Panc1 (cell line): ENCODE data around the gene SCYL1. TPM values are rescaled to one million over a fixed set of nuclear protein-coding genes. Genes with fewer than 3 reads are reported as not detected.

Experiments
- ATAC-seq: fragments of 200-7000 bp; cut with Tn5 transposase; 2 replicates; pipeline ENCODE4 v1.9.1; 2020; ENCODE audit warnings: mild to moderate bottlenecking, moderate library complexity
- BruUV-seq: library from RNA; stranded (reverse); fragments of 400-500 nt; replicated peaks from 2 replicates; lab custom pipeline; 2021; lab: Mats Ljungman, UMichigan
- CTCF ChIA-PET: fragments of 300-600 bp; sonication (Branson Sonifier 250); formaldehyde crosslinking; loops from one replicate; lab custom pipeline; 2022; ENCODE audit warnings: antibody characterized with exemption; lab: Charles Lee
- POLR2A ChIA-PET: fragments of 300-600 bp; sonication (Branson Sonifier 250); formaldehyde crosslinking; loops from one replicate; lab custom pipeline; 2022; ENCODE audit warnings: antibody characterized with exemption; lab: Charles Lee
- DNase-seq: peaks from one replicate; pipeline ENCODE4 v3.0.0-alpha.2; 2010; ENCODE audit warnings: low read depth, low spot score
- H3K27ac ChIP-seq: 2 replicates; pipeline ENCODE4 v1.5.1; 2011; ENCODE audit warnings: mild to moderate bottlenecking, low read length, inconsistent platforms
- H3K27me3 ChIP-seq: fragments of 200-500 bp; sonication (Bioruptor generic); 2 replicates; pipeline ENCODE4 v1.6.0; 2014; ENCODE audit warnings: low read length, inconsistent platforms; ENCODE audit not compliant: control insufficient read depth, insufficient read depth
- H3K36me3 ChIP-seq: fragments of 200-500 bp; sonication (Bioruptor generic); 2 replicates; pipeline ENCODE4 v1.5.1; 2014; ENCODE audit warnings: inconsistent platforms, mild to moderate bottlenecking, low read length, moderate library complexity; ENCODE audit not compliant: control insufficient read depth, insufficient read depth
- H3K4me1 ChIP-seq: 2 replicates; pipeline ENCODE4 v1.5.1; 2011; ENCODE audit warnings: inconsistent platforms, mild to moderate bottlenecking, low read length, moderate library complexity; ENCODE audit not compliant: control insufficient read depth, insufficient read depth
- H3K4me3 ChIP-seq, 2 experiments: 2 replicates each; pipeline ENCODE4 v1.5.1; 2011 to 2012; ENCODE audit warnings: low read depth in 2 of 2, low read length in 2 of 2, mild to moderate bottlenecking in 2 of 2, inconsistent platforms in 1 of 2, moderate library complexity in 1 of 2
- H3K9me3 ChIP-seq: fragments of 200-500 bp; sonication (Bioruptor generic); 2 replicates; pipeline ENCODE4 v1.5.1; 2014; ENCODE audit warnings: low read depth, mild to moderate bottlenecking, inconsistent platforms, low read length, moderate library complexity; ENCODE audit not compliant: control insufficient read depth, insufficient read depth
- POLR2AphosphoS5 ChIP-seq: IDR thresholded peaks from 2 replicates; pipeline ENCODE4 v1.6.1; 2012; ENCODE audit warnings: mild to moderate bottlenecking, low read depth, low read length, moderate library complexity
- SIN3A ChIP-seq: IDR thresholded peaks from 2 replicates; pipeline ENCODE4 v1.6.1; 2012; ENCODE audit warnings: low read depth, mild to moderate bottlenecking, low read length, moderate library complexity, borderline replicate concordance; ENCODE audit not compliant: insufficient read depth
- TCF7L2 ChIP-seq: IDR thresholded peaks from 2 replicates; pipeline ENCODE4 v1.6.1; 2011; ENCODE audit warnings: mild to moderate bottlenecking, low read depth, low read length, inconsistent platforms
- in situ Hi-C: cut with HindIII; loops from 2 replicates; pipeline ENCODE4 v1.10.0; 2016; ENCODE audit warnings: low sequenced_read_pairs, low pct_unique_long_range_greater_than_20kb
- intact Hi-C: fragments of 100-400 bp; cut with micrococcal nuclease; formaldehyde crosslinking; loops from one replicate; pipeline ENCODE4 v1.10.0; 2022; ENCODE audit not compliant: unreplicated experiment
- total RNA-seq: library from RNA; stranded (reverse); gene quantifications from one replicate; pipeline ENCODE4 v1.2.1, GENCODE V29; 2021; ENCODE audit not compliant: unreplicated experiment
- TF ChIP-seq, protein P1 (sequence below): fragments of 450-650 bp; IDR thresholded peaks from 2 replicates; pipeline ENCODE4 v1.5.1; 2017; ENCODE audit warnings: mild to moderate bottlenecking
- TF ChIP-seq, protein P2 (sequence below), 2 experiments: IDR thresholded peaks; 2 replicates each; pipeline ENCODE4 v1.6.1; 2011 to 2012; ENCODE audit warnings: low read depth in 2 of 2, control low read depth in 1 of 2, low read length in 1 of 2, mild to moderate bottlenecking in 1 of 2, moderate library complexity in 1 of 2; ENCODE audit not compliant: insufficient read depth in 1 of 2

Gene SCYL1
- total RNA-seq, 1 experiment from 2014 or later: 117 TPM

DNA sequence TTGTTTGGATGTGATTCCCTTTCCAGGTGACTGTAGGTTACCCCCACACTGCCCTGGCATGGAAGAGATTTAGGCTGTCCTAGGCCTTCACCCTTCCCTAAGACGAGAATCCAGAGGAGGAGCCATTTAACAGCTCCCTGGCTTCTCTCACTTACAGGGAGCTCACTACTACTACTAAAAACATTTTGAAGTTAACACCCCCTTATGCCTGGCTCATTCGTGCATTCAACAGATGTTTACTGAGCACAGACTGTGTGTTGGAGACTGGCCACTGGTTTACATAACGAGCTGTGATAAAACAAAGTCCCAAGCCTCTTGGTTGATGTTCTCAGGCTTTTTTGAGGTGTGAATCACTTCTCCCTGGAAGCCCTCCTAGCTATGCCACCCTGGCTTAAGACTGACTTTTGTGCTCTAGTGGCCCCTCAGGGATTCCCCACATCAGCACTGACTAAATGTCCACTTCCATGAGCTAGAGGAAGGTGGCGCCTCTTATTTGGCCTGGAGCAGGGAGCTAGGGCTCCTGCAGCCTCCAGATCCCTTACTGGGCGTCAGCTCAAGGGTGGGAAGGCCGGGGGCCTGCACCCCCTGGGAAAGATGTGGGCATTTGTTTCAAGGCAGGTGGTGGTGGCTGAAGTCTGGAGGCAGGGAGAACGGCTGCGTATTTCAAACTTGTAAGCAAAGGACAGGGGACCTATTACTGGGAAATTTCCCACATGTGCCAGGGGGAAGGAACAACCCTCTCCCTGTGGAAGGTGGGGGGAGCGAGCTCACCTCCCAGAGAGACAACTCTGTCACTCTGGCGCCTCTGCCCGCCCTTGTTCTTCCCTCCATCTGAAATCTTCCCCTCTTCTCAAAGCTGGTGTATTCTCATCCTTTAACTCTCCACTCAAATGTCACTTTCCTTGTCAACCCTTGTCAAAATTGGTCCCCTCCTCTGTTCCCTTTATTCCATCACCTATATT is 45.4 kb upstream of the SCYL1 start:
- Histone ChIP-seq H3K36me3 (no peaks in the 10 kb centered on the region), H3K27ac (peak overlapping the region; percentile 100), H3K4me1 (peaks cover 75% of the 10 kb centered on the region), H3K27me3 (no peaks in the 10 kb centered on the region), H3K4me3 (peak overlapping the region in 1 of 2 experiments; percentile 37; a peak in 2 of 4 replicates), H3K9me3 (no peaks in the 10 kb centered on the region)
- CTCF ChIA-PET: interaction anchor here (0.6 to 1.9 kb wide), 10 partner anchors 10 to 91 kb away, joined by 3 to 17 read pairs (median 4); partner anchors contain the start of genes MALAT1 and ZNRD2
- POLR2A ChIA-PET: interaction anchor here (0.5 to 14.1 kb wide), 10 partner anchors 8 to 1999 kb away, joined by 3 to 818 read pairs (median 6); partner anchors contain the start of genes MALAT1 and NEAT1
- peak; percentile 60 for ATAC-seq
- in situ Hi-C loops: no loop called here
- BruUV-seq: TSS peak; percentile 48
- intact Hi-C loops: no loop called here
- DNase-seq: no peak
- TF ChIP-seq, protein P1, sequence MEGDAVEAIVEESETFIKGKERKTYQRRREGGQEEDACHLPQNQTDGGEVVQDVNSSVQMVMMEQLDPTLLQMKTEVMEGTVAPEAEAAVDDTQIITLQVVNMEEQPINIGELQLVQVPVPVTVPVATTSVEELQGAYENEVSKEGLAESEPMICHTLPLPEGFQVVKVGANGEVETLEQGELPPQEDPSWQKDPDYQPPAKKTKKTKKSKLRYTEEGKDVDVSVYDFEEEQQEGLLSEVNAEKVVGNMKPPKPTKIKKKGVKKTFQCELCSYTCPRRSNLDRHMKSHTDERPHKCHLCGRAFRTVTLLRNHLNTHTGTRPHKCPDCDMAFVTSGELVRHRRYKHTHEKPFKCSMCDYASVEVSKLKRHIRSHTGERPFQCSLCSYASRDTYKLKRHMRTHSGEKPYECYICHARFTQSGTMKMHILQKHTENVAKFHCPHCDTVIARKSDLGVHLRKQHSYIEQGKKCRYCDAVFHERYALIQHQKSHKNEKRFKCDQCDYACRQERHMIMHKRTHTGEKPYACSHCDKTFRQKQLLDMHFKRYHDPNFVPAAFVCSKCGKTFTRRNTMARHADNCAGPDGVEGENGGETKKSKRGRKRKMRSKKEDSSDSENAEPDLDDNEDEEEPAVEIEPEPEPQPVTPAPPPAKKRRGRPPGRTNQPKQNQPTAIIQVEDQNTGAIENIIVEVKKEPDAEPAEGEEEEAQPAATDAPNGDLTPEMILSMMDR: peak; percentile 82; the same call in 1 of the 2 replicates
- TF ChIP-seq SIN3A: no peak
- peak; percentile 77 for TF ChIP-seq POLR2AphosphoS5

DNA sequence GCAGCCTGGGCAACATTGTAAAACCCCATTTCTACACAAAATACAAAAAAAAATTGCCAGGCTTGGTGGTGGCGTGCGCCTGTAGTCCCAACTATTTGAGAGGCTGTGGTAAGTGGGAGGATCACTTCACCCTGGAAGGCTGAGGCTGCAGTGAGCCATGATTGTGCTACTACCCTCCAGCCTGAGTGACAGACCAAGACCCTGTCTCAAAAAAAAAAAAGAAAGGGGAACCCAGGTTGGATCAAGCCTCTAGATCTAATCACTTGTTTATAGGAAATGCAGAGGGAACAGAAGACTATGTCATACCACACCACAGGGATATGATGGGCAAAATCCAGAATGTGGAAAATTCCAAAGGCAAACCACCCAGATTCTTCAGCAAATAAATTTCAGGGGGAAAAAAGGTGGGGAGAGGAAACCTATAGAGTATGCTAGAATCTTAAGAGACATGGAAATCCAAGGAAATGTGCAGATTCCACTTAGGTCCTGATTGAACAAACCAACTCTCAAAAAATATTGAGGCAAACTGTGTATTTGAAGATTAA is 42.5 kb upstream of the SCYL1 start:
- ChIA-PET CTCF (interaction anchor here (0.7 kb wide), 1 partner anchor 15 kb away, joined by 4 read pairs; no protein-coding TSS in a partner anchor), POLR2A (interaction anchor here (0.5 to 14.1 kb wide), 4 partner anchors 8 to 60 kb away, joined by 7 to 818 read pairs (median 10); partner anchors contain the start of genes MALAT1 and NEAT1)
- BruUV-seq: no TSS peak
- no peaks in the 10 kb centered on the region for H3K27me3 ChIP-seq
- ATAC-seq (no peak), DNase-seq (no peak)
- peaks cover 84% of the 10 kb centered on the region for H3K4me1 ChIP-seq
- intact Hi-C loops (no loop called here), in situ Hi-C loops (no loop called here)
- H3K4me3 ChIP-seq: no peak overlapping the region
- H3K36me3 ChIP-seq: no peaks in the 10 kb centered on the region
- H3K9me3 ChIP-seq: no peaks in the 10 kb centered on the region
- TF ChIP-seq, protein P2, sequence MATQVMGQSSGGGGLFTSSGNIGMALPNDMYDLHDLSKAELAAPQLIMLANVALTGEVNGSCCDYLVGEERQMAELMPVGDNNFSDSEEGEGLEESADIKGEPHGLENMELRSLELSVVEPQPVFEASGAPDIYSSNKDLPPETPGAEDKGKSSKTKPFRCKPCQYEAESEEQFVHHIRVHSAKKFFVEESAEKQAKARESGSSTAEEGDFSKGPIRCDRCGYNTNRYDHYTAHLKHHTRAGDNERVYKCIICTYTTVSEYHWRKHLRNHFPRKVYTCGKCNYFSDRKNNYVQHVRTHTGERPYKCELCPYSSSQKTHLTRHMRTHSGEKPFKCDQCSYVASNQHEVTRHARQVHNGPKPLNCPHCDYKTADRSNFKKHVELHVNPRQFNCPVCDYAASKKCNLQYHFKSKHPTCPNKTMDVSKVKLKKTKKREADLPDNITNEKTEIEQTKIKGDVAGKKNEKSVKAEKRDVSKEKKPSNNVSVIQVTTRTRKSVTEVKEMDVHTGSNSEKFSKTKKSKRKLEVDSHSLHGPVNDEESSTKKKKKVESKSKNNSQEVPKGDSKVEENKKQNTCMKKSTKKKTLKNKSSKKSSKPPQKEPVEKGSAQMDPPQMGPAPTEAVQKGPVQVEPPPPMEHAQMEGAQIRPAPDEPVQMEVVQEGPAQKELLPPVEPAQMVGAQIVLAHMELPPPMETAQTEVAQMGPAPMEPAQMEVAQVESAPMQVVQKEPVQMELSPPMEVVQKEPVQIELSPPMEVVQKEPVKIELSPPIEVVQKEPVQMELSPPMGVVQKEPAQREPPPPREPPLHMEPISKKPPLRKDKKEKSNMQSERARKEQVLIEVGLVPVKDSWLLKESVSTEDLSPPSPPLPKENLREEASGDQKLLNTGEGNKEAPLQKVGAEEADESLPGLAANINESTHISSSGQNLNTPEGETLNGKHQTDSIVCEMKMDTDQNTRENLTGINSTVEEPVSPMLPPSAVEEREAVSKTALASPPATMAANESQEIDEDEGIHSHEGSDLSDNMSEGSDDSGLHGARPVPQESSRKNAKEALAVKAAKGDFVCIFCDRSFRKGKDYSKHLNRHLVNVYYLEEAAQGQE (IDR thresholded peaks at IDR 0.05; ENCODE audit: insufficient read depth in 1 of 2, low read depth in 2 of 2, low read length in 1 of 2): no peak
- TF ChIP-seq POLR2AphosphoS5: no peak
- TF ChIP-seq, protein P1: no peak
- TF ChIP-seq TCF7L2: no peak
- TF ChIP-seq SIN3A: no peak
- H3K27ac ChIP-seq: peak overlapping the region; percentile 100
